ENCODE data around the gene XRCC4.
A peak's percentile ranks its signal among the peaks of the same experiment; 100 is the strongest.

XRCC4 gene

DNA sequence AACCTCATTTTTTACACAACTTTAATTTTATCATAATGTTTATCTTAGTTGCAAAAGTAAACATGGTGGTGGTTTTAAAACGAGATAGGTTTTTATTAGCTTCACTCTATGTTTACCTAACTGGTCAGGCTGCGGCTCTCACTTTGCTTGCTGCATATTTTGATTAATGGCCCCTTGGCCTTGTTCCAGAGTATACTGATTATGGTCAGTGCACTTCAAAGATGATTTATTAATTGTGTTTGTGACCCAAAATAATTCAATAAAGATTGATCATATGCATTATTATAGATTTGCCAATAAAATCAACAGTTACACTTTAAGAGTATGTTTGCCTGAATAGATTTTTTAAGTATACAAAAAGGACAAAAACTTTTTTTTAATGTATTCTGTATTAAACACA, 188.0 kb downstream of the XRCC4 start:
- no peak overlapping the region for H3K4me3 ChIP-seq (replicated peaks; ENCODE audit: low read depth, low read length)
- DNase-seq (ENCODE audit: extremely low read depth, low read depth), result no peak
- TF ChIP-seq, protein P1, sequence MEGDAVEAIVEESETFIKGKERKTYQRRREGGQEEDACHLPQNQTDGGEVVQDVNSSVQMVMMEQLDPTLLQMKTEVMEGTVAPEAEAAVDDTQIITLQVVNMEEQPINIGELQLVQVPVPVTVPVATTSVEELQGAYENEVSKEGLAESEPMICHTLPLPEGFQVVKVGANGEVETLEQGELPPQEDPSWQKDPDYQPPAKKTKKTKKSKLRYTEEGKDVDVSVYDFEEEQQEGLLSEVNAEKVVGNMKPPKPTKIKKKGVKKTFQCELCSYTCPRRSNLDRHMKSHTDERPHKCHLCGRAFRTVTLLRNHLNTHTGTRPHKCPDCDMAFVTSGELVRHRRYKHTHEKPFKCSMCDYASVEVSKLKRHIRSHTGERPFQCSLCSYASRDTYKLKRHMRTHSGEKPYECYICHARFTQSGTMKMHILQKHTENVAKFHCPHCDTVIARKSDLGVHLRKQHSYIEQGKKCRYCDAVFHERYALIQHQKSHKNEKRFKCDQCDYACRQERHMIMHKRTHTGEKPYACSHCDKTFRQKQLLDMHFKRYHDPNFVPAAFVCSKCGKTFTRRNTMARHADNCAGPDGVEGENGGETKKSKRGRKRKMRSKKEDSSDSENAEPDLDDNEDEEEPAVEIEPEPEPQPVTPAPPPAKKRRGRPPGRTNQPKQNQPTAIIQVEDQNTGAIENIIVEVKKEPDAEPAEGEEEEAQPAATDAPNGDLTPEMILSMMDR (IDR thresholded peaks at IDR 0.05; ENCODE audit: low read depth, low read length, missing control alignments), result no peak

DNA sequence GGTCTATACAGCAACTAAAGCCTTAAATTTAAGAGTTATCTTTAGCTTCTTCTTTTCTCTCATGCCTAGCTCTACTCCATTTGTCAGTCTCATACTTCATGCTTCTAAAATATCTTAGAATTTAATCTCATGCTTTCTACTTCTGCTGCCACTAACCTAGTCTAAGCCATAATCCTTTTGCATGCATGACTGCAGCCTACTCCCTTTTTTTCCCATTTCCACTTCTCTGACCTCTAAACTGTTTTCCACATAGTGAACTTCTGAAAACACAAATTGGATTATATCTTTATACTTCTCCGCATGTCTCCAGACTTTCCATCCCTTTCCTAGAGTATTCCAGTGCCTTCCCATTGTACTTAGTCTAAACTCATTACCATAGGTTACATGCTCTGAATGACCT, 193.0 kb downstream of the XRCC4 start:
- DNase-seq (ENCODE audit: extremely low read depth, low read depth), result no peak
- TF ChIP-seq, protein P1 (IDR thresholded peaks at IDR 0.05; ENCODE audit: low read depth, low read length, missing control alignments), result no peak
- H3K4me3 ChIP-seq (replicated peaks; ENCODE audit: low read depth, low read length), result no peak overlapping the region

DNA sequence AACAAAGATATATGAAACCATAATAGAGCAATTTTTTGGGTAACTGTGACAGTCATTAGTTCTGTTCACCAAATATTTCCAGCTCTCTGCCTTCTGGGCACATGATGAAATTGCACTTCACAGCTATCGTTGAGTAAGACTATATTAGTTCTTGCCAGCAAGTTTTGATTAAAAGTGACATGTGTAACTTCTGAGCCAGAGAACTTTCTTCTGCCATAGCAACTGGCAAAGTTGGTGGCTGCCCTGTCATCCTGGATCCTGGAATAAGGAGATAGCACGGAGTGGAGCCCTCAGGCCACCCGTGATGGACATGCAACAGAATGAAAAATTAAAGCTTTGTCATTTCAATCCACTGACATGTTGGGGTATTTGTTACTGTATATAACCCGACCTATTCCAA, 199.8 kb downstream of the XRCC4 start:
- TF ChIP-seq, protein P1 (IDR thresholded peaks at IDR 0.05; ENCODE audit: low read depth, low read length, missing control alignments), result no peak
- no peak overlapping the region for H3K4me3 ChIP-seq (replicated peaks; ENCODE audit: low read depth, low read length)
- no peak for DNase-seq (ENCODE audit: extremely low read depth, low read depth)

DNA sequence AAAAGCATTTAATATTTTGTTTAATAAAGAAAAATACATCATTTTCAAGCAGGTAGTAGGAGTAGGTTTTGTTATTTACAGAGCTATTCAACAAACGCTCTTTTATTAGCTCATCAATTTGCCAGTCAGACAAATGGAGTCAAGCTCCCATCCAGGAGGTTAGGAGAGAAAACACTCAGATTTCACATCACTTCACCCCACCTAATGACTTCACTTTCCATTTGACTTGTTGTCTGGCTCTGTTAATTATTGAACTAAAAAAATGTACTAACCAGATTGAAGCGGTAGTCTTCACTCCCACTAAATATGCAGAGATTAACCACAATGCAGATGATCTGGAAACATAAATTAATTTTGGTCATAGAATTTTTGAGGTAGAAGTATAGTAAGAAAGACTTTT, 200.6 kb downstream of the XRCC4 start:
- TF ChIP-seq, protein P1 (IDR thresholded peaks at IDR 0.05; ENCODE audit: low read depth, low read length, missing control alignments), result no peak
- H3K4me3 ChIP-seq (replicated peaks; ENCODE audit: low read depth, low read length), result no peak overlapping the region
- no peak for DNase-seq (ENCODE audit: extremely low read depth, low read depth)

DNA sequence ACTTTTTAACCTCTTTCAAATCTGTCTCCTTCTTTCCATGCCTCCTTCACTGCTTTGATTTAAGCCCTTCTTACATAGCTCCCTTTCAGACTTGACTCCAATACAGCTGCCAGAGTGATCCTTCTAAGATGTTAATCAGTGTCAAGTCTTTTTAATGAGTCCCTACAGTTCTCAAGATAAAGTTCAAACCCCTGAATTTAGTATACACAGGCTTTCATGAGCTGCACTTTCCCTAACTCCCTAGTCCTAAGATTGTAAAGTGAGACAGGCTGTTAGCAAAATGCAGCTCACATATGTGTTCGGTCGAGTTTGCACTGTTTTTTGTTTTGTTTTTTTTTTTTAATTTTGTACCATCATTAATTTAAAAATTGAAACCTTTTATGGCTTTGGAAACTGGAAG, 203.8 kb downstream of the XRCC4 start:
- TF ChIP-seq, protein P1 (IDR thresholded peaks at IDR 0.05; ENCODE audit: low read depth, low read length, missing control alignments), result no peak
- no peak for DNase-seq (ENCODE audit: extremely low read depth, low read depth)
- H3K4me3 ChIP-seq (replicated peaks; ENCODE audit: low read depth, low read length), result no peak overlapping the region

DNA sequence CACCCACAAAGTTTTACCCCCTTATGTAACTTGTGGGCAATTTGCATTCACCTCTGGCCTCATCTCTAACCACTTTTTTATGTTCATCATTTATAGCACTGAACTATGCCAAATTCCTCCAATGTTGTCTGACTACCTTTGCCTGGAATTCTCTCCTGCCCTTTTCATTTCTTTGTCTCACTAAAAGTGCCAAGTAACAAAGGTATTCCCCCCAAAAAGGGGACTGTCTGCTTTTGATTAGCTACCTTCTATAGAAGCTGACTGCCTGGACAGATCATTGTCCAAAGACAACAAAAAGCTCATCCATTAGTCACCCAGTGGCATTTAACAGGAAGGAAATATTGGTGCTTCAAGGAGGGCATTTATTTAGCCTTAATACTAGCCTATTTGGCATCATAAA, 204.3 kb downstream of the XRCC4 start:
- no peak overlapping the region for H3K4me3 ChIP-seq (replicated peaks; ENCODE audit: low read depth, low read length)
- peak; percentile 49 for DNase-seq (ENCODE audit: extremely low read depth, low read depth)
- TF ChIP-seq, protein P1 (IDR thresholded peaks at IDR 0.05; ENCODE audit: low read depth, low read length, missing control alignments), result no peak

DNA sequence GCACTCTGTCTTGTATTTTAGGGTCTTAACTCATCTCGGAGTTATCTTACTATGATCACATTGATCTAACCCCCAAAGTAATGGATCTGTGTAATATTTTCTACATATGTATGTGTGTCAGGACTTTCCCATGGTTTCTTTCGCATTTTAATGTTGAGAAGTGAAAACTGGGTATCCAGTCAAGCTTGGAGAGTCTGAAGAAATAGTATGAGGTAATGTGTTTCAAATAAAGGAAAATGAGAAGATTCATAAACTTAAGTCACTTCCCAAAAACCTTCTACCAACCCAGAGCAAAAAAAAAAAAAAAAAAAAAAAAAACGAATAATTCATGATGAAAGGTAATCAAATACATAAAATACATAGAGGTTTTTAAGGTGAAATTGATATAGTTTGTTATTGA, 206.4 kb downstream of the XRCC4 start:
- H3K4me3 ChIP-seq (replicated peaks; ENCODE audit: low read depth, low read length), result no peak overlapping the region
- TF ChIP-seq, protein P1 (IDR thresholded peaks at IDR 0.05; ENCODE audit: low read depth, low read length, missing control alignments), result no peak
- no peak for DNase-seq (ENCODE audit: extremely low read depth, low read depth)
